Hippocampal formation (tissue), 2 donors: Measurements from ENCODE around the gene ACOX2.

Experiments
- DNase-seq, 2 donors: peaks; one replicate each; lab custom pipeline; 2025; lab: John Stamatoyannopoulos, UW

The ACOX2 gene

DNA sequence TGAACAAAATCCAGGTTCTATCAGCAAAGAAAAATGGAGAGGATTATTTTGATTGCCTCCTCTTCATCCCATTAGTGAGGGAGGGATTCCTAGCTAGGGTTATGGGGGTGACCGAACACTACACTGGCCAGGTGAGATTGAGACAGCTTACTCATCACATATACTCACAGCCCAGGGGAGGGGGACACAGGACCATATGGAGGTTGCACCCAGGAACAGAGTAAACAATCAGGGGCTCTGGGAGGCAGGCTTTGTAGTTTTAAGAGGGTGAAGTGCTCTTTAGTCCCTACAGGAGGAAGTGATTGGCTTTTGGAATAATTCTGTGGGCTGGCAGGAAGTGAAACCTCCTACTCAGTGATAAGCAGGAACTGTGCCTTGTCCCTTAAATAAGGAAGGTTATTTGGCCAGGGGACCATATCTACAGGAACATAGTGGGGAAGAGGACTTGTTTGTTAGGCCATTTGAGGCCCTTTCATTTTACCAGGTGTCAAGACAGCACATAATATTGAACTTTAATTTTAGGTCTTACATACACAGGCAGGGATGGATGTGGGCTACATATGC lies 62.6 kb downstream of the ACOX2 start:
- DNase-seq: no peak

DNA sequence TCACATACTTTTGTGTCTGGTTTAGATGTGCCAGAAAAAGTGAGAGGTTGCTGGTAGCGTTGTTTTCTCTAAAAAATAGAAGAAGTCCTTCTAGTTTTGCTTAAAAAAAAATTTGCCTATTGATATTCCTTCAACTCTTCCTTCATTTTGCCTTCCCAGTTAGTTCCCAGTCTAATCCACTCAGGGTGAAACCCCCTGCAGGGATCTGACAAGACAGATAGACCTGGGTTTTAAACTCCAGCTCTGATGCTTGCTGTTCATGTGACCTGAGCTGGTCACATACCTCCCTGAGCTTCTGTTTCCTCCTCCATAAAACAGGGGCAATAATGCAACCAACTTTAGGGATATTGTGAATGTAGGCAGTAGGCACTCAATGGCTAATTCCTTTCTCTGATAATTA lies 63.7 kb downstream of the ACOX2 start:
- no peak for DNase-seq

DNA sequence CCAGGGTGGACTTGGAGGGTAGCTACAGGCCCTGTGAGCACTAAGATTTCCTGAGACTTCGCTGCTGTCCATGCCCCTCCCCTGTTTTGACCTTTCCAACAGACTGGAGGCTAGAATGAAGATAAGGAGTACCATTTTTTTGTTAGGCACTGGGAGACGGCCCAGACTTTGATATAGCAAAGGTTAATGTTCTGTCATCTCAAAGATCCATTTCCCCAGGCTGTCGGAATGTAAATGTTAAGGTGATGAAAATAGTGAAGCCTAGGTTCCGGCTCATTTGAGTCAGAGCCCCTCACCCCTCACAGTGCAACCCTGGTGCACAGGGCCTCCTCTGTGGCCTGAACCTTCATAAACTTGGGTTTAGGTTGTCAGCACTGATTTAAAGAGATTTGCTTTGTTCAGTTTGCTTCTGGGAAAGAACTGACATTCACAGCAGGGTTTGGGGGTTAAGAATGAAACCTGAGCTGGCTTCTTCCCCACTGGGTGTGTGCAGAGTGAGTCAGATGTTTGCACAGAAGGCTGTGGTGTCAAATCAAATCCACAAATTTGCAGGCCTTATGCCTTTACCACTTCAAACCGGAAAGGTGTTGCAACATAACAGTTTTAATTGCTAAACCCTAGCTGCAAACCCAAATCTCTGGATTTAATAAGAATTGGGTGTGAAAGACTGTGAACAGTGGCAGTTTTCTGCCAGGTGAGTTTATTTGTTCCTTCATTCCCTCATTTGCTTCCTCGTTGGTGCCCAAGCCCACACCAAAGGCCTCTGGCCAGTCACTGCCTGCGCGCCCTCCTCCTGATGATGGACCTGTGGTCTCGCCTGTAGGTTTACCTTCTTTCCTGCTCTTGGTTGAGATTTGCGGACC lies 65.7 kb downstream of the ACOX2 start:
- DNase-seq: no peak

- DNase-seq: no peak
Observed at GRCh38 chr3:58470363-58471024, 66.5 kb downstream of the ACOX2 start.

DNA sequence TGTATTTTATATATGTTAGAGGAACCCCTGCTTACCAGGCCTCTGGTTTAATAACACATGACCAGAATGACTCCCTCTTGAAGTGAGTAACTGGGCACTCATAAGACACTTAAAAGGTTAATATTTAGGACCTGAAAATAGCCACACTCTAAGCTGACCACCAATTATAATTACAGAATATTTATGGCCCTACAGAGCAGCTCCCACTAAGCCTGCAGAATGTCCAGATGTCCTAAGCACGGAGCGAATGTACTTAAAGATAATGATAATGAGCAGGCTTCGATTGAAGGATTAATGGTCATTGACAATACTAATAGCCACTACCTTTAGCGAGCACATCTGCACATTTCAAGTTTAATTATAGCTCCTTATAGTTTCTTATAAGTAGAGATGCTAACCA lies 67.9 kb downstream of the ACOX2 start:
- no peak for DNase-seq

DNA sequence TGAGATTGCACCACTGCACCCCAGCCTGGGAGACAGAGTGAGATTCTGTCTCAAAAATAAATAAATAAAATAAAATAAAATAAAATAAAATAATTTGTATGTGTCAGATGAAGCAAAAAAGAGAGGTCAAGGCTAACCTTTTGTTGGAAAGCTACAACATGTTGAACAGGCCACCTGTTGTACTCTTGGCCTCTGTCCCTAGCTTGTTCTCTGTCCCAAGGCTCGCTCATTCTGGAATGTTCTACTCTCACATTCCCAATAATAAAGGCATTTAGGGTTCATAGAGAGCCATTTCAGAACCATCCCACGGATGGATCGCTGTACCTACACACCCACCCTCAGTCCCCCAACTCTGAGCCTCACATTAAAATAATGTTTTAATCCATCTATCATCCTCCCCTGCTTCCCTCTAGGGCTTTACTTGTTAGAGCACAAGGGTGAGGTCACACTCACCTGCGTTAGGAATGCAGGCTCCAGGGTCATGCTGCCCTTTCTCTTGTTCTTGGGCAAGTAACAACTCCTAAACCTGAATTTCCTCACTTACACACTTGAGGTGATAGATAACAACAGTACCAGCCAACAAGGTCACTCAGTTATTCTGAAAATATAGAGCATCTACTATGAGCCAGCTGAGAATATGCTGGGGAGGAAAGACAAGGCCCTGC lies 70.0 kb downstream of the ACOX2 start:
- DNase-seq: no peak

DNA sequence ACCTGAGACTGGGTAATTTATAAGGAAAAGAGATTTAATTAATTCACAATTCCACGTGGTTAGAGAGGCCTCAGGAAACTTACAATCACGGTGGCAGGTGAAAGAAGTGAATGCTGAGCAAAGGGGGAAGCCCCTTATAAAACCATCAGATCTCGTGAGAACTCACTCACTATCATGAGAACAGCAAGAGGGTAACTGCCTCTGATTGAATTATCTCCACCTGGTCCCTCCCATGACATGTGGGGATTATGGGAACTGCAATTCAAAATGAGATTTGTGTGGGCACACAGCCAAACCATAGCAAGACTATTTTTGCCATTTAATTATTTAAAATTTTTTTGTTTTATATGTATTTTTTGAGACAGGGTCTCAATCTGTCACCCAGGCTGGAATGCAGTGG lies 72.1 kb downstream of the ACOX2 start:
- DNase-seq: no peak

- no peak for DNase-seq
Observed at GRCh38 chr3:58463942-58464271, 73.1 kb downstream of the ACOX2 start.

DNA sequence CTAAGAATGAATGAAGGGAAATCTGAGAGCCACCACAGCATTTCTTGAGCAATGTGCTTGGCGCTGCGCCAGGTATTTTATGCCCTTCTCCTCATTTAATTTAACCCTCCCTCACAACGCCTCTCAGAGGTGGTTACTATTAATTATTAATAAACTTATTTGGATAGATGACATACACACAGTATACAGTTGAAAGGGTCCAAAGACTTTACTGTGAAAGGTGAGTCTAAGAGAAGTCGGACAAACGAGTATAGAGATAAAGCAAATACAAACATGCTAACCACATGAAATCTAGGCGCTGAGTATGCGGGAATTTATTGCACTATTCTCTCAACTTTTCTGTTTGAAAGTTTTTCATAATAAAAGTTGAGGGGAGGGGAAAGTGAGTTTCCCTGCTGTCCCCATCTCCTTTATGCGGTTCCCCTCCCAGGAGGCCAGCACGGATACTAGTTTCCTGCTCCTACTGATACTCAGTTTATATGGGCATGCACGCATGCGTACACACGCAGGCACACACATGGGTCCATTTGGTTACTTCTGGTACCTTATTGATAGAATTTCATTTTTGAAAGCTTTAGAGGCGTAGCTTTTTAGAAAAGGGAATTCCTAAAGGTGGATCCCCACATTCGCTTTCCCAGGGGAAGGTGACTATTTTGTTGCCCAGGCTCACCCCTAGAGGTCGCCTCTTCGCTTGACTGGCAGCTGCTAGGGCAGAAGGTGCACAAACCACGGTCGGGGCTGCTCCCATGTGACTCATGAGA lies 73.6 kb downstream of the ACOX2 start:
- peak in 1 of 2 donors; percentile 54 for DNase-seq

- DNase-seq: no peak
Observed at GRCh38 chr3:58462829-58463180, 74.2 kb downstream of the ACOX2 start.

GRCh38 chr3:58459160-58459559 lies 77.8 kb downstream of the ACOX2 start:
- DNase-seq: no peak
